ENCODE results near the gene OR9A4. TPM values are rescaled to one million over a fixed set of nuclear protein-coding genes. Genes with fewer than 3 reads are reported as not detected.

The OR9A4 gene
- total and polyA plus RNA-seq, 10 of the 15 experiments (the other 5 are each of a cell fraction or from before 2014, with no cell fraction given), result not detected

DNA sequence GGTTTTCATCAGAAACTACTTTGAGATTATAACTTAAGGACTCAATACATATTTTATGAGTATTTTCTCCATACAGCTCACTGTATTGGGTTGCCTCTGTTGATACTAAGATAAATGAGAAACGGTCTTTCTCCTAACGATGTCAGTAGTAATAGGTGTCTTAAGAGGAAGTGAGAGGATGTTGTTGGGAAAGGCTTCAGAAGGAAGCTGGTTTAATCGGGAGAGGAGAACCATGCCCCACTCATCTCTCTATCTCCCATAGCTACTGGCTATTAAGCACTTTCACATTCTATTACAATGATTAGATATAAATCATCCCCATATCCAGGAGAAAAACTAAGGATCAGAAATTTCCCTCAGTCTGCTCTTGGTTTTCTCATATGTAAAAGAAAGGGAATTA lies 28.6 kb downstream of the OR9A4 start (continued):
- TF ChIP-seq, protein P1, sequence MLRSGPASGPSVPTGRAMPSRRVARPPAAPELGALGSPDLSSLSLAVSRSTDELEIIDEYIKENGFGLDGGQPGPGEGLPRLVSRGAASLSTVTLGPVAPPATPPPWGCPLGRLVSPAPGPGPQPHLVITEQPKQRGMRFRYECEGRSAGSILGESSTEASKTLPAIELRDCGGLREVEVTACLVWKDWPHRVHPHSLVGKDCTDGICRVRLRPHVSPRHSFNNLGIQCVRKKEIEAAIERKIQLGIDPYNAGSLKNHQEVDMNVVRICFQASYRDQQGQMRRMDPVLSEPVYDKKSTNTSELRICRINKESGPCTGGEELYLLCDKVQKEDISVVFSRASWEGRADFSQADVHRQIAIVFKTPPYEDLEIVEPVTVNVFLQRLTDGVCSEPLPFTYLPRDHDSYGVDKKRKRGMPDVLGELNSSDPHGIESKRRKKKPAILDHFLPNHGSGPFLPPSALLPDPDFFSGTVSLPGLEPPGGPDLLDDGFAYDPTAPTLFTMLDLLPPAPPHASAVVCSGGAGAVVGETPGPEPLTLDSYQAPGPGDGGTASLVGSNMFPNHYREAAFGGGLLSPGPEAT (IDR thresholded peaks at IDR 0.05; ENCODE audit: low read depth), result no peak
- TF ChIP-seq NFYB (IDR thresholded peaks at IDR 0.05; ENCODE audit: insufficient read depth, low read depth, low read length) (no peak), CBX5 (IDR thresholded peaks at IDR 0.05; ENCODE audit: low read depth) (no peak), SIN3A (IDR thresholded peaks at IDR 0.05; ENCODE audit: low read depth, low read length) (no peak), MXI1 (IDR thresholded peaks at IDR 0.05; ENCODE audit: low read depth, low read length) (no peak), EP300 (IDR thresholded peaks at IDR 0.05; ENCODE audit: borderline replicate concordance in 1 of 2, control insufficient read depth in 1 of 2, low read depth in 2 of 2, low read length in 2 of 2) (no peak), SUPT20H (IDR thresholded peaks at IDR 0.05; ENCODE audit: borderline replicate concordance, control insufficient read depth, low read depth, low read length) (no peak)

DNA sequence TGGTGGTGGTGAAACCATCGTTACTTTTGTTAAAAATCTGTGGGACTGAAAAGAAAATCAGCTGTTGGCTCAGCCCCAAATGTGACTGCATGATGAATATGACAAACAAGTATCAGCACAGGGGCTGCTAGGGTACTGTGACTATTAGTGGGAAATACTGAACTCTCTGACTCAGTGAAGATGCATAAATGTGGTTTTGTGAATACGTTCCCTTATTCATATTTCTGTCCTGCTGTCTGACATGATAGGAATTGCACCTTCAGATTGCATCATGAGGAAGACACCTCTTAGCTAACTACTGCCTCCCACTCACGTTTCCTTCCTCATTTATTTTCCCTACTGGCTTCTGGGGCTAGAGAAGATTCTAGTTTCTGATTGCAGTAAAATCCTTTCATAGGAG lies 29.2 kb downstream of the OR9A4 start:
- no peak for FAIRE-seq
- SMC1A ChIA-PET (ENCODE audit: uncharacterized antibody, unreplicated experiment), result no interaction called here
- Histone ChIP-seq H4K20me1 (ENCODE audit: control insufficient read depth, insufficient read depth) (no peaks in the 10 kb centered on the region), H3K27me3 (replicated peaks in 1 of 2; ENCODE audit: control insufficient read depth in 2 of 2, insufficient read depth in 2 of 2, low read length in 1 of 2) (no peaks in the 10 kb centered on the region), H2AFZ (ENCODE audit: control insufficient read depth, low read depth, low read length) (no peak overlapping the region), H3K9me3 (replicated peaks; ENCODE audit: control insufficient read depth, insufficient read depth, low read length) (no peaks in the 10 kb centered on the region), H3K36me3 (ENCODE audit: control insufficient read depth in 2 of 2, insufficient read depth in 2 of 2, low read length in 1 of 2) (no peaks in the 10 kb centered on the region), H3K9ac (ENCODE audit: control insufficient read depth, insufficient read depth, low read length) (no peak overlapping the region), H3K4me3 (no peak overlapping the region), H3K27ac (ENCODE audit: control insufficient read depth, insufficient read depth) (no peak overlapping the region), H3K4me2 (ENCODE audit: control insufficient read depth, insufficient read depth) (no peak overlapping the region), H3K4me1 (ENCODE audit: control insufficient read depth, insufficient read depth, low read length) (no peaks in the 10 kb centered on the region), H3K79me2 (ENCODE audit: control insufficient read depth, insufficient read depth, low read length) (no peaks in the 10 kb centered on the region)
- POLR2A ChIA-PET, result no interaction called here
- WGBS (ENCODE audit: insufficient coverage, insufficient replicate concordance, low lambda C conversion rate, missing lambda C conversion rate), result 0% methylated on average over 3 of the region's 3 CpGs
- intact Hi-C loops (cut with micrococcal nuclease; ENCODE audit: unreplicated experiment), result no loop called here
- in situ Hi-C loops (cut with MboI), result no loop called here
- RAD21 ChIA-PET (ENCODE audit: unreplicated experiment), result no interaction called here
- CTCF ChIA-PET, result no interaction called here
- DNase-seq (ENCODE audit: low read depth, low spot score), result no peak
- no peak for ATAC-seq
- no TSS peak for BruUV-seq (replicated peaks)
- TF ChIP-seq, protein P2, sequence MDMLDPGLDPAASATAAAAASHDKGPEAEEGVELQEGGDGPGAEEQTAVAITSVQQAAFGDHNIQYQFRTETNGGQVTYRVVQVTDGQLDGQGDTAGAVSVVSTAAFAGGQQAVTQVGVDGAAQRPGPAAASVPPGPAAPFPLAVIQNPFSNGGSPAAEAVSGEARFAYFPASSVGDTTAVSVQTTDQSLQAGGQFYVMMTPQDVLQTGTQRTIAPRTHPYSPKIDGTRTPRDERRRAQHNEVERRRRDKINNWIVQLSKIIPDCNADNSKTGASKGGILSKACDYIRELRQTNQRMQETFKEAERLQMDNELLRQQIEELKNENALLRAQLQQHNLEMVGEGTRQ (IDR thresholded peaks at IDR 0.05; ENCODE audit: borderline replicate concordance, low read depth, low read length), result no peak
- no peak for TF ChIP-seq MEF2A (IDR thresholded peaks at IDR 0.05; ENCODE audit: insufficient read depth, low read depth, low read length)
- no peak for TF ChIP-seq KLF5 (IDR thresholded peaks at IDR 0.05; ENCODE audit: partially characterized antibody)
- no peak for TF ChIP-seq NR2C1 (IDR thresholded peaks at IDR 0.05)
- TF ChIP-seq STAT1 (conservative IDR thresholded peaks at IDR 0.05), result no peak
- TF ChIP-seq GABPA (IDR thresholded peaks at IDR 0.05; ENCODE audit: low read depth), result no peak
- TF ChIP-seq, protein P3, sequence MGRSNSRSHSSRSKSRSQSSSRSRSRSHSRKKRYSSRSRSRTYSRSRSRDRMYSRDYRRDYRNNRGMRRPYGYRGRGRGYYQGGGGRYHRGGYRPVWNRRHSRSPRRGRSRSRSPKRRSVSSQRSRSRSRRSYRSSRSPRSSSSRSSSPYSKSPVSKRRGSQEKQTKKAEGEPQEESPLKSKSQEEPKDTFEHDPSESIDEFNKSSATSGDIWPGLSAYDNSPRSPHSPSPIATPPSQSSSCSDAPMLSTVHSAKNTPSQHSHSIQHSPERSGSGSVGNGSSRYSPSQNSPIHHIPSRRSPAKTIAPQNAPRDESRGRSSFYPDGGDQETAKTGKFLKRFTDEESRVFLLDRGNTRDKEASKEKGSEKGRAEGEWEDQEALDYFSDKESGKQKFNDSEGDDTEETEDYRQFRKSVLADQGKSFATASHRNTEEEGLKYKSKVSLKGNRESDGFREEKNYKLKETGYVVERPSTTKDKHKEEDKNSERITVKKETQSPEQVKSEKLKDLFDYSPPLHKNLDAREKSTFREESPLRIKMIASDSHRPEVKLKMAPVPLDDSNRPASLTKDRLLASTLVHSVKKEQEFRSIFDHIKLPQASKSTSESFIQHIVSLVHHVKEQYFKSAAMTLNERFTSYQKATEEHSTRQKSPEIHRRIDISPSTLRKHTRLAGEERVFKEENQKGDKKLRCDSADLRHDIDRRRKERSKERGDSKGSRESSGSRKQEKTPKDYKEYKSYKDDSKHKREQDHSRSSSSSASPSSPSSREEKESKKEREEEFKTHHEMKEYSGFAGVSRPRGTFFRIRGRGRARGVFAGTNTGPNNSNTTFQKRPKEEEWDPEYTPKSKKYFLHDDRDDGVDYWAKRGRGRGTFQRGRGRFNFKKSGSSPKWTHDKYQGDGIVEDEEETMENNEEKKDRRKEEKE (IDR thresholded peaks at IDR 0.05), result no peak
- no peak for TF ChIP-seq TAF1 (IDR thresholded peaks at IDR 0.05; ENCODE audit: borderline replicate concordance, low read depth, low read length)
- TF ChIP-seq CEBPB (IDR thresholded peaks at IDR 0.05; ENCODE audit: borderline replicate concordance in 1 of 2, low read depth in 2 of 2, low read length in 2 of 2), result no peak
- TF ChIP-seq, protein P4, sequence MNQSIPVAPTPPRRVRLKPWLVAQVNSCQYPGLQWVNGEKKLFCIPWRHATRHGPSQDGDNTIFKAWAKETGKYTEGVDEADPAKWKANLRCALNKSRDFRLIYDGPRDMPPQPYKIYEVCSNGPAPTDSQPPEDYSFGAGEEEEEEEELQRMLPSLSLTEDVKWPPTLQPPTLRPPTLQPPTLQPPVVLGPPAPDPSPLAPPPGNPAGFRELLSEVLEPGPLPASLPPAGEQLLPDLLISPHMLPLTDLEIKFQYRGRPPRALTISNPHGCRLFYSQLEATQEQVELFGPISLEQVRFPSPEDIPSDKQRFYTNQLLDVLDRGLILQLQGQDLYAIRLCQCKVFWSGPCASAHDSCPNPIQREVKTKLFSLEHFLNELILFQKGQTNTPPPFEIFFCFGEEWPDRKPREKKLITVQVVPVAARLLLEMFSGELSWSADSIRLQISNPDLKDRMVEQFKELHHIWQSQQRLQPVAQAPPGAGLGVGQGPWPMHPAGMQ (IDR thresholded peaks at IDR 0.05; ENCODE audit: borderline replicate concordance), result no peak

Measured in GM12878 (cell line).